ENCODE data around the gene PRTG.

DNA sequence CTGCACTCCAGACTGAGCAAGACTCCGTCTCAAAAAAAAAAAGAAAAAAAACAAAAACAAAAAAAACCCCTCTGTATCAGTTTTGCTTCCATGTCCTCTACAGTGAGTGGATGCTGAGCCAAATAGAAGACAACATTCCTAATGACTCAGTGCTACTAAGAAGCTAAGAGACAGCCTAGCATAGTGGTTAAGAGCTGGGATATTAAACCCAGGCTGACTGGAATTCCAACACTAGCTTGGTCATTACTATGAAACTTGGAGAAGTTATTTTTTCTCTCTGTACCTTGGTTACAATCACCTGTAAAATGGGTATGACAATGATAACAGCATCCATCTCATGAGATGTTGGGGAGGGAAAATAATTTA is 93.9 kb downstream of the PRTG start:
- TF ChIP-seq, protein P1, sequence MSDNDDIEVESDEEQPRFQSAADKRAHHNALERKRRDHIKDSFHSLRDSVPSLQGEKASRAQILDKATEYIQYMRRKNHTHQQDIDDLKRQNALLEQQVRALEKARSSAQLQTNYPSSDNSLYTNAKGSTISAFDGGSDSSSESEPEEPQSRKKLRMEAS (IDR thresholded peaks at IDR 0.05; ENCODE audit: low read depth), result no peak
- TF ChIP-seq, protein P2, sequence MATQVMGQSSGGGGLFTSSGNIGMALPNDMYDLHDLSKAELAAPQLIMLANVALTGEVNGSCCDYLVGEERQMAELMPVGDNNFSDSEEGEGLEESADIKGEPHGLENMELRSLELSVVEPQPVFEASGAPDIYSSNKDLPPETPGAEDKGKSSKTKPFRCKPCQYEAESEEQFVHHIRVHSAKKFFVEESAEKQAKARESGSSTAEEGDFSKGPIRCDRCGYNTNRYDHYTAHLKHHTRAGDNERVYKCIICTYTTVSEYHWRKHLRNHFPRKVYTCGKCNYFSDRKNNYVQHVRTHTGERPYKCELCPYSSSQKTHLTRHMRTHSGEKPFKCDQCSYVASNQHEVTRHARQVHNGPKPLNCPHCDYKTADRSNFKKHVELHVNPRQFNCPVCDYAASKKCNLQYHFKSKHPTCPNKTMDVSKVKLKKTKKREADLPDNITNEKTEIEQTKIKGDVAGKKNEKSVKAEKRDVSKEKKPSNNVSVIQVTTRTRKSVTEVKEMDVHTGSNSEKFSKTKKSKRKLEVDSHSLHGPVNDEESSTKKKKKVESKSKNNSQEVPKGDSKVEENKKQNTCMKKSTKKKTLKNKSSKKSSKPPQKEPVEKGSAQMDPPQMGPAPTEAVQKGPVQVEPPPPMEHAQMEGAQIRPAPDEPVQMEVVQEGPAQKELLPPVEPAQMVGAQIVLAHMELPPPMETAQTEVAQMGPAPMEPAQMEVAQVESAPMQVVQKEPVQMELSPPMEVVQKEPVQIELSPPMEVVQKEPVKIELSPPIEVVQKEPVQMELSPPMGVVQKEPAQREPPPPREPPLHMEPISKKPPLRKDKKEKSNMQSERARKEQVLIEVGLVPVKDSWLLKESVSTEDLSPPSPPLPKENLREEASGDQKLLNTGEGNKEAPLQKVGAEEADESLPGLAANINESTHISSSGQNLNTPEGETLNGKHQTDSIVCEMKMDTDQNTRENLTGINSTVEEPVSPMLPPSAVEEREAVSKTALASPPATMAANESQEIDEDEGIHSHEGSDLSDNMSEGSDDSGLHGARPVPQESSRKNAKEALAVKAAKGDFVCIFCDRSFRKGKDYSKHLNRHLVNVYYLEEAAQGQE (IDR thresholded peaks at IDR 0.05; ENCODE audit: low read depth, low read length), result no peak
- TF ChIP-seq, protein P3, sequence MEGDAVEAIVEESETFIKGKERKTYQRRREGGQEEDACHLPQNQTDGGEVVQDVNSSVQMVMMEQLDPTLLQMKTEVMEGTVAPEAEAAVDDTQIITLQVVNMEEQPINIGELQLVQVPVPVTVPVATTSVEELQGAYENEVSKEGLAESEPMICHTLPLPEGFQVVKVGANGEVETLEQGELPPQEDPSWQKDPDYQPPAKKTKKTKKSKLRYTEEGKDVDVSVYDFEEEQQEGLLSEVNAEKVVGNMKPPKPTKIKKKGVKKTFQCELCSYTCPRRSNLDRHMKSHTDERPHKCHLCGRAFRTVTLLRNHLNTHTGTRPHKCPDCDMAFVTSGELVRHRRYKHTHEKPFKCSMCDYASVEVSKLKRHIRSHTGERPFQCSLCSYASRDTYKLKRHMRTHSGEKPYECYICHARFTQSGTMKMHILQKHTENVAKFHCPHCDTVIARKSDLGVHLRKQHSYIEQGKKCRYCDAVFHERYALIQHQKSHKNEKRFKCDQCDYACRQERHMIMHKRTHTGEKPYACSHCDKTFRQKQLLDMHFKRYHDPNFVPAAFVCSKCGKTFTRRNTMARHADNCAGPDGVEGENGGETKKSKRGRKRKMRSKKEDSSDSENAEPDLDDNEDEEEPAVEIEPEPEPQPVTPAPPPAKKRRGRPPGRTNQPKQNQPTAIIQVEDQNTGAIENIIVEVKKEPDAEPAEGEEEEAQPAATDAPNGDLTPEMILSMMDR (IDR thresholded peaks at IDR 0.05), result no peak
- TF ChIP-seq SMC3 (IDR thresholded peaks at IDR 0.05; ENCODE audit: low read depth, low read length), result no peak
- no peak for TF ChIP-seq RAD21 (IDR thresholded peaks at IDR 0.05; ENCODE audit: low read length)
- TF ChIP-seq EZH2phosphoT487 (IDR thresholded peaks at IDR 0.05; ENCODE audit: borderline replicate concordance, low read depth), result no peak
- no peak for TF ChIP-seq RFX5 (IDR thresholded peaks at IDR 0.05; ENCODE audit: low read length)
- TF ChIP-seq, protein P4, sequence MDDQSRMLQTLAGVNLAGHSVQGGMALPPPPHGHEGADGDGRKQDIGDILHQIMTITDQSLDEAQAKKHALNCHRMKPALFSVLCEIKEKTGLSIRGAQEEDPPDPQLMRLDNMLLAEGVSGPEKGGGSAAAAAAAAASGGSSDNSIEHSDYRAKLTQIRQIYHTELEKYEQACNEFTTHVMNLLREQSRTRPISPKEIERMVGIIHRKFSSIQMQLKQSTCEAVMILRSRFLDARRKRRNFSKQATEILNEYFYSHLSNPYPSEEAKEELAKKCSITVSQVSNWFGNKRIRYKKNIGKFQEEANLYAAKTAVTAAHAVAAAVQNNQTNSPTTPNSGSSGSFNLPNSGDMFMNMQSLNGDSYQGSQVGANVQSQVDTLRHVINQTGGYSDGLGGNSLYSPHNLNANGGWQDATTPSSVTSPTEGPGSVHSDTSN (IDR thresholded peaks at IDR 0.05), result no peak
- TF ChIP-seq, protein P5, sequence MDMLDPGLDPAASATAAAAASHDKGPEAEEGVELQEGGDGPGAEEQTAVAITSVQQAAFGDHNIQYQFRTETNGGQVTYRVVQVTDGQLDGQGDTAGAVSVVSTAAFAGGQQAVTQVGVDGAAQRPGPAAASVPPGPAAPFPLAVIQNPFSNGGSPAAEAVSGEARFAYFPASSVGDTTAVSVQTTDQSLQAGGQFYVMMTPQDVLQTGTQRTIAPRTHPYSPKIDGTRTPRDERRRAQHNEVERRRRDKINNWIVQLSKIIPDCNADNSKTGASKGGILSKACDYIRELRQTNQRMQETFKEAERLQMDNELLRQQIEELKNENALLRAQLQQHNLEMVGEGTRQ (IDR thresholded peaks at IDR 0.05; ENCODE audit: borderline replicate concordance, low read depth, low read length), result no peak
- TF ChIP-seq GABPA (IDR thresholded peaks at IDR 0.05; ENCODE audit: low read depth), result no peak
- TF ChIP-seq, protein P6, sequence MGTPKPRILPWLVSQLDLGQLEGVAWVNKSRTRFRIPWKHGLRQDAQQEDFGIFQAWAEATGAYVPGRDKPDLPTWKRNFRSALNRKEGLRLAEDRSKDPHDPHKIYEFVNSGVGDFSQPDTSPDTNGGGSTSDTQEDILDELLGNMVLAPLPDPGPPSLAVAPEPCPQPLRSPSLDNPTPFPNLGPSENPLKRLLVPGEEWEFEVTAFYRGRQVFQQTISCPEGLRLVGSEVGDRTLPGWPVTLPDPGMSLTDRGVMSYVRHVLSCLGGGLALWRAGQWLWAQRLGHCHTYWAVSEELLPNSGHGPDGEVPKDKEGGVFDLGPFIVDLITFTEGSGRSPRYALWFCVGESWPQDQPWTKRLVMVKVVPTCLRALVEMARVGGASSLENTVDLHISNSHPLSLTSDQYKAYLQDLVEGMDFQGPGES (IDR thresholded peaks at IDR 0.05; ENCODE audit: low read depth, low read length), result no peak
- TF ChIP-seq POLR2AphosphoS5 (IDR thresholded peaks at IDR 0.05; ENCODE audit: low read depth, low read length), result no peak

Measured in SK-N-SH (cell line).